ENCODE data around the gene MLF2. TPM values are rescaled to one million over a fixed set of nuclear protein-coding genes. Genes with fewer than 3 reads are reported as not detected.

Gene MLF2
- total RNA-seq, 2 donors from 2014 or later: 219 to 393 TPM

DNA sequence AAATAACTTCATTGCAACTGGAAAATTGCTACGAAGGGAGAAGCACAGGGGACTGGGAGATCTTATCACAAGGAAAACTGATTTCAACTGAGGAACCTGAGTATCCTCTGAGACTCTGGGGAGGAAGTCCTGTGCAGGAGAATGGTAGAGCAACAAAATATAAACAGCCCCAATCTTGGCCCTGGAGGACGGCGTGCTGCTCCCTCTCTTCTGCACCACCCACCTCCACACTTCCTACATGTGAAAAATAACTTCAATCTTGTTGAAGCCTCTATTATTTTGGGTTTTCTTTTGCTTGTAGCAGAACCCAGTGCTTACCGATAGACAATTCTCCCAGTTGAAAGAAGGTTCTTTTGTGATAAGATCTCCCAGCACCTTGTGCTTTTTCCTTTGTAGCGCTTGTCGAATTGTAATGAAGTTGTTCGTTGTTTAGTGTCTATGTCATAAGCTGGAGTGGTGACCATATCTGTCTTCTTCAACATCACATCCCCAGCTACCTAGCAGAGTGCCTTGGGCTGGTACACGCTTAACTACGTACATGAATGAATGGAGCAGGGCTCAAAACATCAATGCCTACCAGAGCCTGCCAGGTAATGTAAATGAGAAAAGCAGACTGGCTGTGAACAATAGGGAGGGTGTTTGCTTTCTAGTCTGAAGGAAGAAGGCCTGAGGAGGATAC lies 33.6 kb upstream of the MLF2 start:
- no peak overlapping the region for H3K4me3 Mint-ChIP-seq
- no peak overlapping the region for H3K27ac ChIP-seq (ENCODE audit: low read depth, low read length)
- H3K4me1 Mint-ChIP-seq: peaks cover 21% of the 10 kb centered on the region
- H3K4me1 ChIP-seq (ENCODE audit: control insufficient read depth, insufficient read depth, low read length): peaks cover 6% of the 10 kb centered on the region
- no peaks in the 10 kb centered on the region for H3K36me3 ChIP-seq (ENCODE audit: control insufficient read depth, insufficient read depth, low read length)
- H3K27me3 Mint-ChIP-seq (ENCODE audit: insufficient read depth): peaks cover 33% of the 10 kb centered on the region
- peaks cover 18% of the 10 kb centered on the region for H3K27me3 ChIP-seq (ENCODE audit: control insufficient read depth, insufficient read depth, low read length, poor library complexity, severe bottlenecking)
- TF ChIP-seq, protein P1, sequence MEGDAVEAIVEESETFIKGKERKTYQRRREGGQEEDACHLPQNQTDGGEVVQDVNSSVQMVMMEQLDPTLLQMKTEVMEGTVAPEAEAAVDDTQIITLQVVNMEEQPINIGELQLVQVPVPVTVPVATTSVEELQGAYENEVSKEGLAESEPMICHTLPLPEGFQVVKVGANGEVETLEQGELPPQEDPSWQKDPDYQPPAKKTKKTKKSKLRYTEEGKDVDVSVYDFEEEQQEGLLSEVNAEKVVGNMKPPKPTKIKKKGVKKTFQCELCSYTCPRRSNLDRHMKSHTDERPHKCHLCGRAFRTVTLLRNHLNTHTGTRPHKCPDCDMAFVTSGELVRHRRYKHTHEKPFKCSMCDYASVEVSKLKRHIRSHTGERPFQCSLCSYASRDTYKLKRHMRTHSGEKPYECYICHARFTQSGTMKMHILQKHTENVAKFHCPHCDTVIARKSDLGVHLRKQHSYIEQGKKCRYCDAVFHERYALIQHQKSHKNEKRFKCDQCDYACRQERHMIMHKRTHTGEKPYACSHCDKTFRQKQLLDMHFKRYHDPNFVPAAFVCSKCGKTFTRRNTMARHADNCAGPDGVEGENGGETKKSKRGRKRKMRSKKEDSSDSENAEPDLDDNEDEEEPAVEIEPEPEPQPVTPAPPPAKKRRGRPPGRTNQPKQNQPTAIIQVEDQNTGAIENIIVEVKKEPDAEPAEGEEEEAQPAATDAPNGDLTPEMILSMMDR (conservative IDR thresholded peaks at IDR 0.05): no peak
- no peaks in the 10 kb centered on the region for H3K9me3 Mint-ChIP-seq
- no peaks in the 10 kb centered on the region for H3K9me3 ChIP-seq (ENCODE audit: control insufficient read depth, low read length)
- peak overlapping the region; percentile 65 for H3K27ac Mint-ChIP-seq
- H3K9ac ChIP-seq (ENCODE audit: extremely low read depth, low read length, poor library complexity, severe bottlenecking): no peak overlapping the region
- no peak overlapping the region for H3K4me3 ChIP-seq (ENCODE audit: low read length)
- H3K36me3 Mint-ChIP-seq (ENCODE audit: low read depth): no peaks in the 10 kb centered on the region
- 74 to 84% methylated on average over 4 to 7 of the region's 9 CpGs for WGBS, 2 experiments (ENCODE audit: insufficient coverage in 1 of 2, insufficient read length in 1 of 2)
- DNase-seq: peak; percentile 60

DNA sequence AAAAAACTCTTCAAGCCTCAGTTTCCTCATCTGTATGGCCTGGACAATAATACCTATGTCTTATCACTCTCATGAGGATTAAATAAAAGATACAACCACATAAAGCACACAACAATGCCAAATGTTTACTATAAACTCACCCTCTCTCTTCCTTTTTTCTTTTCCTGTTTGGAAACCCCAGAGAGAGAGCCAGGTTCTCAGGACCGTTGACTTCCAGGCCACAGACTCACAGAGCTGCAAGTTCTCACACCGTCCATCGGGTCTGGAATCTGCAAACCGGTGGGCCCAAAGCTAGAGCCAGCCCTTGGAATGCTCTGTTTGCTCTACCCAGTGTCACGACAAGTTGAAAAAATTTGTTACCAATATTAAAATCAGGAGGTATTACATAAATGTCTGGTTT lies 31.8 kb upstream of the MLF2 start:
- no peaks in the 10 kb centered on the region for H3K9me3 Mint-ChIP-seq
- no peak overlapping the region for H3K4me3 Mint-ChIP-seq
- Histone ChIP-seq H3K36me3 (ENCODE audit: control insufficient read depth, insufficient read depth, low read length) (no peaks in the 10 kb centered on the region), H3K27me3 (ENCODE audit: control insufficient read depth, insufficient read depth, low read length, poor library complexity, severe bottlenecking) (peaks cover 6% of the 10 kb centered on the region), H3K4me3 (ENCODE audit: low read length) (no peak overlapping the region), H3K4me1 (ENCODE audit: control insufficient read depth, insufficient read depth, low read length) (peaks cover 6% of the 10 kb centered on the region), H3K9me3 (ENCODE audit: control insufficient read depth, low read length) (no peaks in the 10 kb centered on the region), H3K9ac (ENCODE audit: extremely low read depth, low read length, poor library complexity, severe bottlenecking) (no peak overlapping the region), H3K27ac (ENCODE audit: low read depth, low read length) (no peak overlapping the region)
- no peaks in the 10 kb centered on the region for H3K36me3 Mint-ChIP-seq (ENCODE audit: low read depth)
- peak; percentile 42 for DNase-seq
- H3K27ac Mint-ChIP-seq: no peak overlapping the region
- 72 to 94% methylated on average over 3 to 5 of the region's 5 CpGs for WGBS, 2 experiments (ENCODE audit: insufficient coverage in 1 of 2, insufficient read length in 1 of 2)
- H3K4me1 Mint-ChIP-seq: peaks cover 20% of the 10 kb centered on the region
- H3K27me3 Mint-ChIP-seq (ENCODE audit: insufficient read depth): peaks cover 21% of the 10 kb centered on the region
- TF ChIP-seq, protein P1 (conservative IDR thresholded peaks at IDR 0.05): no peak

DNA sequence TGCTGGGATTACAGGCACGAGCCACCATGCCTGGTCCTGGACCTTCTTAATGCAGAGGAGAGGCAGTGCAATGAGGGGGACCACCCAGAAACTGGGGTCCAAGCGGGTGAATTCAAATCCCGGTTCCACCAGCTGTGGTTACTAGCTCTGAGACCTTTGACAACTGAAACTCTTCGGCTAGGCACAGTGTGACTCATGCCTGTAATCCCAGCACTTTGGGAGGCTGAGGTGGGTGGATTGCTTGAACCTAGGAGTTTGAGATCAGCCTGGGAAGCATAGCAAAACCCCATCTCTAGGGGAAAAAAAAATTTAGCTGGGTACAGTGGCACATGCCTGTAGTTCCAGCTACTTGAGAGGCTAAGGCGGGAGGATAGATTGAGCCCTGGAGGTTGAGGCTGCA lies 31.4 kb upstream of the MLF2 start:
- no peaks in the 10 kb centered on the region for H3K36me3 ChIP-seq (ENCODE audit: control insufficient read depth, insufficient read depth, low read length)
- Mint-ChIP-seq H3K9me3 (no peaks in the 10 kb centered on the region), H3K36me3 (ENCODE audit: low read depth) (no peaks in the 10 kb centered on the region), H3K4me1 (peaks cover 17% of the 10 kb centered on the region), H3K4me3 (no peak overlapping the region), H3K27ac (no peak overlapping the region), H3K27me3 (ENCODE audit: insufficient read depth) (peaks cover 19% of the 10 kb centered on the region)
- no peak overlapping the region for H3K4me3 ChIP-seq (ENCODE audit: low read length)
- H3K9me3 ChIP-seq (ENCODE audit: control insufficient read depth, low read length): no peaks in the 10 kb centered on the region
- peaks cover 6% of the 10 kb centered on the region for H3K4me1 ChIP-seq (ENCODE audit: control insufficient read depth, insufficient read depth, low read length)
- WGBS, 2 experiments (ENCODE audit: insufficient coverage in 1 of 2, insufficient read length in 1 of 2): 79 to 85% methylated on average over 5 of the region's 5 CpGs
- no peak overlapping the region for H3K9ac ChIP-seq (ENCODE audit: extremely low read depth, low read length, poor library complexity, severe bottlenecking)
- DNase-seq: peak; percentile 36
- H3K27ac ChIP-seq (ENCODE audit: low read depth, low read length): no peak overlapping the region
- TF ChIP-seq, protein P1 (conservative IDR thresholded peaks at IDR 0.05): no peak
- H3K27me3 ChIP-seq (ENCODE audit: control insufficient read depth, insufficient read depth, low read length, poor library complexity, severe bottlenecking): peaks cover 2% of the 10 kb centered on the region
